Right atrium auricular region (tissue), 2 donors: ENCODE measurements around the gene PAFAH1B1. TPM values are rescaled to one million over a fixed set of nuclear protein-coding genes. Genes with fewer than 3 reads are reported as not detected.

Experiments
- DNase-seq: peaks from one replicate; pipeline ENCODE4 v3.0.0-alpha.2; 2019; ENCODE audit warnings: low spot score
- H3K27ac ChIP-seq, 2 donors: fragments of 200-600 bp; sonication (generic); 1 replicate in 1 of 2; 2 replicates in 1 of 2; pipeline ENCODE4 v1.5.1; 2016 to 2019
- H3K27me3 ChIP-seq, 2 donors: fragments of 200-600 bp; sonication (generic); one replicate each; pipeline versions ENCODE4 v1.5.1 to v1.6.0; 2017 to 2019
- H3K36me3 ChIP-seq: fragments of 200-600 bp; sonication (generic); one replicate; pipeline ENCODE4 v1.5.1; 2016
- H3K4me1 ChIP-seq, 2 donors: fragments of 200-600 bp; sonication (generic); one replicate each; pipeline versions ENCODE4 v1.5.1 to v1.6.0; 2017 to 2019
- H3K4me3 ChIP-seq, 2 donors: fragments of 200-600 bp; sonication (generic); 1 replicate in 1 of 2; 2 replicates in 1 of 2; pipeline ENCODE4 v1.5.1; 2017 to 2019; ENCODE audit warnings: mild to moderate bottlenecking in 1 of 2, moderate library complexity in 1 of 2
- H3K9me3 ChIP-seq, 2 donors: fragments of 200-600 bp; sonication (generic); one replicate each; pipeline ENCODE4 v1.5.1; 2019
- CTCF ChIP-seq, 2 donors: fragments of 200-600 bp; sonication (generic); IDR thresholded peaks; one replicate each; pipeline ENCODE4 v1.5.1; 2019; ENCODE audit warnings: antibody characterized with exemption in 2 of 2
- total RNA-seq, 2 donors: library from RNA; depleted of rRNA; stranded (reverse); fragments of >200 nt; gene quantifications; one replicate each; pipeline ENCODE4 v1.1.0, GENCODE V29; 2016

Gene PAFAH1B1
- total RNA-seq, 2 donors from 2014 or later = 55.4 to 71.6 TPM

GRCh38 chr17:2712300-2713043, 119.0 kb downstream of the PAFAH1B1 start:
- no peak for DNase-seq
- Histone ChIP-seq H3K36me3 (no peaks in the 10 kb centered on the region), H3K27ac (peak overlapping the region; percentile 90 to 92), H3K4me1 (peaks cover 0 to 45% of the 10 kb centered on the region in 2 donors), H3K9me3 (no peaks in the 10 kb centered on the region), H3K4me3 (peak overlapping the region; percentile 91 to 93), H3K27me3 (no peaks in the 10 kb centered on the region)
- no peak for TF ChIP-seq CTCF (IDR thresholded peaks at IDR 0.05)

- H3K27me3 ChIP-seq = no peaks in the 10 kb centered on the region
- H3K4me3 ChIP-seq = no peak overlapping the region
- no peak for TF ChIP-seq CTCF (IDR thresholded peaks at IDR 0.05)
- no peaks in the 10 kb centered on the region for H3K9me3 ChIP-seq
- H3K27ac ChIP-seq = no peak overlapping the region
- no peak for DNase-seq
- peaks cover 0 to 31% of the 10 kb centered on the region in 2 donors for H3K4me1 ChIP-seq
- H3K36me3 ChIP-seq = no peaks in the 10 kb centered on the region
These were observed 120.4 kb downstream of the PAFAH1B1 start for GRCh38 chr17:2713881-2714280.

GRCh38 chr17:2716649-2717048, 123.2 kb downstream of the PAFAH1B1 start:
- H3K4me3 ChIP-seq = no peak overlapping the region
- TF ChIP-seq CTCF (IDR thresholded peaks at IDR 0.05) = no peak
- no peak for DNase-seq
- peaks cover 0 to 10% of the 10 kb centered on the region in 2 donors for H3K4me1 ChIP-seq
- H3K27ac ChIP-seq = no peak overlapping the region
- no peaks in the 10 kb centered on the region for H3K36me3 ChIP-seq
- no peaks in the 10 kb centered on the region for H3K27me3 ChIP-seq
- H3K9me3 ChIP-seq = no peaks in the 10 kb centered on the region

- H3K4me1 ChIP-seq = peaks cover 0 to under 1% of the 10 kb centered on the region in 2 donors
- no peaks in the 10 kb centered on the region for H3K36me3 ChIP-seq
- H3K27me3 ChIP-seq = no peaks in the 10 kb centered on the region
- H3K27ac ChIP-seq = no peak overlapping the region
- DNase-seq = no peak
- no peak overlapping the region for H3K4me3 ChIP-seq
- no peaks in the 10 kb centered on the region for H3K9me3 ChIP-seq
- no peak for TF ChIP-seq CTCF (IDR thresholded peaks at IDR 0.05)
These were observed 124.9 kb downstream of the PAFAH1B1 start for GRCh38 chr17:2718150-2718938.

GRCh38 chr17:2719861-2720260, 126.4 kb downstream of the PAFAH1B1 start:
- no peak for DNase-seq
- Histone ChIP-seq H3K9me3 (no peaks in the 10 kb centered on the region), H3K4me1 (peaks cover 0 to 12% of the 10 kb centered on the region in 2 donors), H3K4me3 (no peak overlapping the region), H3K27me3 (no peaks in the 10 kb centered on the region), H3K27ac (no peak overlapping the region), H3K36me3 (no peaks in the 10 kb centered on the region)
- no peak for TF ChIP-seq CTCF (IDR thresholded peaks at IDR 0.05)
